Upper lobe of left lung (tissue), 6 donors: ENCODE results near the gene EXOC6. TPM values are rescaled to one million over a fixed set of nuclear protein-coding genes. Genes with fewer than 3 reads are reported as not detected.

ENCODE experiments used
- ATAC-seq, 2 donors: fragments of 200-7000 bp; cut with Tn5 transposase; one replicate each; pipeline ENCODE4 v1.9.1; 2022; ENCODE audit warnings: mild to moderate bottlenecking in 2 of 2, moderate library complexity in 2 of 2; ENCODE audit not compliant: low FRiP score in 2 of 2
- DNase-seq, 2 donors: peaks; one replicate each; pipeline ENCODE4 v3.0.0-alpha.2; 2019 to 2020
- H3K27ac ChIP-seq, 4 donors: fragments of 200-600 bp; sonication (generic); one replicate each; pipeline ENCODE4 v1.5.1; 2016 to 2019
- H3K27me3 ChIP-seq, 4 donors: fragments of 200-600 bp; sonication (generic); one replicate each; pipeline ENCODE4 v1.5.1; 2017 to 2019
- H3K36me3 ChIP-seq, 4 donors: fragments of 200-600 bp; sonication (generic); one replicate each; pipeline ENCODE4 v1.5.1; 2016 to 2019
- H3K4me1 ChIP-seq, 4 donors: fragments of 200-600 bp; sonication (generic); one replicate each; pipeline ENCODE4 v1.5.1; 2018 to 2019
- H3K4me3 ChIP-seq, 4 donors: fragments of 200-600 bp; sonication (generic); one replicate each; pipeline ENCODE4 v1.5.1; 2017 to 2019; ENCODE audit warnings: mild to moderate bottlenecking in 2 of 4, moderate library complexity in 1 of 4
- H3K9me3 ChIP-seq, 4 donors: fragments of 200-600 bp; sonication (generic); one replicate each; pipeline ENCODE4 v1.5.1; 2018 to 2019
- CTCF ChIP-seq, 6 experiments: fragments of 450-650 bp in 4 of 6; fragments of 200-600 bp in 2 of 6; sonication (generic) in 2 of 6; IDR thresholded peaks; one replicate each; pipeline ENCODE4 v1.5.1; 2016 to 2019; ENCODE audit warnings: antibody characterized with exemption in 6 of 6
- EP300 ChIP-seq, 4 donors: sonication (generic); formaldehyde crosslinking; IDR thresholded peaks; one replicate each; pipeline ENCODE4 v1.5.1; 2017; ENCODE audit warnings: antibody characterized with exemption in 4 of 4, control low read depth in 2 of 4
- POLR2A ChIP-seq, 4 donors: fragments of 450-650 bp; IDR thresholded peaks; one replicate each; pipeline ENCODE4 v1.5.1; 2016 to 2017; ENCODE audit warnings: antibody characterized with exemption in 4 of 4, mild to moderate bottlenecking in 2 of 4
- POLR2AphosphoS5 ChIP-seq, 2 donors: sonication (generic); formaldehyde crosslinking; IDR thresholded peaks; one replicate each; pipeline ENCODE4 v1.5.1; 2017; ENCODE audit warnings: antibody characterized with exemption in 2 of 2
- WGBS, 2 donors: methylation state at CpG; one replicate each; pipeline ENCODE4 v1.1.5; 2017 to 2018; 5-methylcytosine and 5-hydroxymethylcytosine counted together
- total RNA-seq, 6 donors: library from RNA; depleted of rRNA in 4 of 6; stranded (reverse); fragments of >200 nt in 4 of 6; gene quantifications; one replicate each; pipeline versions ENCODE4 v1.1.0 to v1.2.1, GENCODE V29; 2016 to 2021
- donor health status: DM: no; HTN: no; CAD: no; lungs with moderate emphysema.
- donor health status: DM: no; HTN: yes; CAD: no; lungs with severe emphysema.

Gene EXOC6
- total RNA-seq, 6 donors from 2014 or later: 7.1 to 27.3 (median 20.1) TPM

GRCh38 chr10:93071674-93072224 is 223.4 kb downstream of the EXOC6 start:
- no peak for TF ChIP-seq POLR2A (IDR thresholded peaks at IDR 0.05)
- WGBS, 2 donors: 3% methylated on average over 6 to 36 of the region's 37 CpGs
- no peak overlapping the region for H3K27ac ChIP-seq
- no peaks in the 10 kb centered on the region for H3K9me3 ChIP-seq
- H3K4me1 ChIP-seq: peaks cover 38 to 61% (median 46%) of the 10 kb centered on the region in 4 donors
- peak overlapping the region in 3 of 4 donors; percentile 37 to 49 (median 48) for H3K4me3 ChIP-seq
- peaks cover 0 to 54% (median 38%) of the 10 kb centered on the region in 4 donors for H3K27me3 ChIP-seq
- DNase-seq (peak; percentile 42 to 77), ATAC-seq (peak; percentile 21 to 29)
- no peaks in the 10 kb centered on the region for H3K36me3 ChIP-seq

GRCh38 chr10:93072225-93072712 is 223.9 kb downstream of the EXOC6 start:
- Histone ChIP-seq H3K9me3 (no peaks in the 10 kb centered on the region), H3K4me1 (peaks cover 38 to 61% (median 46%) of the 10 kb centered on the region in 4 donors), H3K27ac (no peak overlapping the region), H3K4me3 (peak overlapping the region in 3 of 4 donors; percentile 37 to 49 (median 48)), H3K27me3 (peaks cover 0 to 53% (median 36%) of the 10 kb centered on the region in 4 donors), H3K36me3 (no peaks in the 10 kb centered on the region)
- peak in 1 of 2 donors; percentile 45 for DNase-seq
- peak in 1 of 2 donors; percentile 25 for ATAC-seq
- WGBS, 2 donors: 2% methylated on average over 9 to 27 of the region's 27 CpGs
- TF ChIP-seq CTCF (IDR thresholded peaks at IDR 0.05) (no peak), POLR2A (IDR thresholded peaks at IDR 0.05) (no peak), EP300 (IDR thresholded peaks at IDR 0.05) (no peak), POLR2AphosphoS5 (IDR thresholded peaks at IDR 0.05) (no peak)

- no peak for TF ChIP-seq POLR2AphosphoS5 (IDR thresholded peaks at IDR 0.05)
- TF ChIP-seq EP300 (IDR thresholded peaks at IDR 0.05): no peak
- TF ChIP-seq POLR2A (IDR thresholded peaks at IDR 0.05): no peak
- no peak for TF ChIP-seq CTCF (IDR thresholded peaks at IDR 0.05)
- no peaks in the 10 kb centered on the region for H3K9me3 ChIP-seq
- peaks cover 38 to 59% (median 46%) of the 10 kb centered on the region in 4 donors for H3K4me1 ChIP-seq
- H3K27ac ChIP-seq: no peak overlapping the region
- peak overlapping the region in 3 of 4 donors; percentile 37 to 49 (median 48) for H3K4me3 ChIP-seq
- DNase-seq (peak in 1 of 2 donors; percentile 46), ATAC-seq (peak in 1 of 2 donors; percentile 5)
- 5 to 8% methylated on average over 20 to 33 of the region's 34 CpGs for WGBS, 2 donors
- peaks cover 0 to 52% (median 35%) of the 10 kb centered on the region in 4 donors for H3K27me3 ChIP-seq
- no peaks in the 10 kb centered on the region for H3K36me3 ChIP-seq
These were observed 224.6 kb downstream of the EXOC6 start for GRCh38 chr10:93072713-93073538.

- no peaks in the 10 kb centered on the region for H3K36me3 ChIP-seq
- no peak within 1 kb of the TSS for H3K27ac ChIP-seq
- H3K4me1 ChIP-seq: peaks cover 32 to 51% (median 39%) of the 10 kb centered on the region in 4 donors
- DNase-seq (peak in 1 of 2 donors; percentile 80), ATAC-seq (no peak)
- peak within 1 kb of the TSS in 3 of 4 donors; percentile 31 to 47 (median 42) for H3K4me3 ChIP-seq
- H3K9me3 ChIP-seq: no peaks in the 10 kb centered on the region
- peaks cover 0 to 45% (median 29%) of the 10 kb centered on the region in 4 donors for H3K27me3 ChIP-seq
- 2 to 3% methylated on average over 7 to 38 of the region's 52 CpGs for WGBS, 2 donors
- TF ChIP-seq EP300 (IDR thresholded peaks at IDR 0.05) (no peak), CTCF (IDR thresholded peaks at IDR 0.05) (no peak), POLR2A (IDR thresholded peaks at IDR 0.05) (no peak), POLR2AphosphoS5 (IDR thresholded peaks at IDR 0.05) (no peak)
These were observed 225.3 kb downstream of the EXOC6 start, which contains the start of gene CYP26A1 for GRCh38 chr10:93073539-93074146. Gene CYP26A1 (plus strand): TSS chr10:93073893. CDS start chr10:93073935, 42 bp downstream.
